Astrocyte (in vitro differentiated cells and primary cell): ENCODE results near the gene ABHD16A. TPM values are rescaled to one million over a fixed set of nuclear protein-coding genes. Genes with fewer than 3 reads are reported as not detected.
"Not testable (repeated sequence)": the region's sequence is repeated elsewhere in the genome, so short reads cannot be mapped to it uniquely, and the experiment has no call there.

Source experiments
- DNase-seq: peaks from one replicate; pipeline ENCODE4 v3.0.0-alpha.2; 2010; ENCODE audit warnings: low read depth
- FAIRE-seq: peaks from 2 replicates; lab custom pipeline; 2011; peaks lifted over from hg19 to GRCh38; lab: Jason Lieb, UNC
- H2AFZ ChIP-seq: 2 replicates; pipeline ENCODE4 v1.6.0; 2012; ENCODE audit warnings: low read depth, low read length, inconsistent platforms
- H3K27ac ChIP-seq: 2 replicates; pipeline ENCODE4 v1.5.1; 2011; ENCODE audit warnings: low read depth, low read length, inconsistent platforms
- H3K27me3 ChIP-seq: 2 replicates; pipeline ENCODE4 v1.6.0; 2011; ENCODE audit warnings: low read length, inconsistent platforms; ENCODE audit not compliant: insufficient read depth
- H3K36me3 ChIP-seq: 2 replicates; pipeline ENCODE4 v1.5.1; 2011; ENCODE audit warnings: low read length, inconsistent platforms; ENCODE audit not compliant: insufficient read depth
- H3K4me1 ChIP-seq: 2 replicates; pipeline ENCODE4 v1.5.1; 2011; ENCODE audit warnings: low read length, inconsistent platforms; ENCODE audit not compliant: insufficient read depth
- H3K4me2 ChIP-seq: 2 replicates; pipeline ENCODE4 v1.6.0; 2012; ENCODE audit warnings: low read length, inconsistent platforms
- H3K4me3 ChIP-seq: 2 replicates; pipeline ENCODE4 v1.5.1; 2011; ENCODE audit warnings: low read depth, mild to moderate bottlenecking, low read length, inconsistent platforms; ENCODE audit not compliant: insufficient read depth
- H3K79me2 ChIP-seq: 2 replicates; pipeline ENCODE4 v1.6.0; 2012; ENCODE audit warnings: mild to moderate bottlenecking, low read length, inconsistent platforms; ENCODE audit not compliant: insufficient read depth
- H3K9ac ChIP-seq: 2 replicates; pipeline ENCODE4 v1.6.0; 2012; ENCODE audit warnings: mild to moderate bottlenecking, low read length, inconsistent platforms
- H3K9me3 ChIP-seq: 2 replicates; pipeline ENCODE4 v1.5.1; 2012; ENCODE audit warnings: low read depth, mild to moderate bottlenecking, low read length, inconsistent platforms; ENCODE audit not compliant: insufficient read depth
- H4K20me1 ChIP-seq: 2 replicates; pipeline ENCODE4 v1.6.0; 2012; ENCODE audit warnings: low read length, inconsistent platforms; ENCODE audit not compliant: insufficient read depth
- H3K27ac Mint-ChIP-seq: one replicate; pipeline ENCODE4 v1.8.0; 2021; ENCODE audit warnings: mild to moderate bottlenecking, mixed read lengths; ENCODE audit not compliant: unreplicated experiment
- H3K27me3 Mint-ChIP-seq: one replicate; pipeline ENCODE4 v1.8.0; 2021; ENCODE audit warnings: low read depth, mixed read lengths; ENCODE audit not compliant: unreplicated experiment
- H3K36me3 Mint-ChIP-seq: one replicate; pipeline ENCODE4 v1.8.0; 2021; ENCODE audit warnings: low read depth, mixed read lengths; ENCODE audit not compliant: unreplicated experiment
- H3K4me1 Mint-ChIP-seq: one replicate; pipeline ENCODE4 v1.8.0; 2021; ENCODE audit warnings: low read depth, mixed read lengths; ENCODE audit not compliant: unreplicated experiment
- H3K4me3 Mint-ChIP-seq: one replicate; pipeline ENCODE4 v1.8.0; 2021; ENCODE audit warnings: mild to moderate bottlenecking, moderate library complexity, mixed read lengths; ENCODE audit not compliant: unreplicated experiment
- H3K9me3 Mint-ChIP-seq: one replicate; pipeline ENCODE4 v1.8.0; 2021; ENCODE audit warnings: mild to moderate bottlenecking, mixed read lengths; ENCODE audit not compliant: unreplicated experiment
- EZH2 ChIP-seq: IDR thresholded peaks from 2 replicates; pipeline ENCODE4 v1.6.1; 2012; ENCODE audit warnings: mild to moderate bottlenecking, low read length, inconsistent platforms; ENCODE audit not compliant: insufficient read depth
- total RNA-seq: library from RNA; stranded (reverse); gene quantifications from 2 replicates; pipeline ENCODE4 v1.2.1, GENCODE V29; 2021
- TF ChIP-seq, protein P1 (sequence below): IDR thresholded peaks from 2 replicates; pipeline ENCODE4 v1.5.1; 2011; ENCODE audit warnings: low read depth, mild to moderate bottlenecking, inconsistent platforms, low read length, moderate library complexity; ENCODE audit not compliant: insufficient read depth

Gene ABHD16A
- total RNA-seq, 1 donor from 2014 or later = 38.3 TPM

DNA sequence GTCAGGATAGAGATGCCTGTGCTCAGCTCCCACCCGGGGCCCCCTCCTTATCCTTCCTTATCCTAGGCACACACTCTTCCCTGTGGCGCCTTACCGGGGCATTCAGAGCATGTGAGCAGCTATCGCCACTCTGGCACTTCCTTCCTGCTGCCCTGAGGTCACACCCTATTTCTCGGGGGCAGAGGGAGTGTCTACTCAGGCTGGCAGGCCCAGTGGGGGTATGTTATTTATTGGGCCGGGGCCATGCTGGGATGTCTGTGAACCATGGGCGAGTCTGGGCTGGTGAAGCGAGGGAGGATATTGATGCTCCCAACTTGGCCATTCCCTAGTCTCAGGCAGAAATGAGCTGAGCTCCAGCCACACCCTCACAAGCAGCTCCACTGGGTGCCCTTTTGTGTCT lies 8.1 kb upstream of the ABHD16A start:
- Mint-ChIP-seq H3K4me1 (peaks cover 6% of the 10 kb centered on the region), H3K4me3 (no peak overlapping the region), H3K36me3 (peaks cover 2% of the 10 kb centered on the region), H3K27me3 (peaks cover 20% of the 10 kb centered on the region), H3K9me3 (no peaks in the 10 kb centered on the region), H3K27ac (no peak overlapping the region)
- H2AFZ ChIP-seq = no peak overlapping the region
- TF ChIP-seq EZH2 = no peak
- TF ChIP-seq, protein P1, sequence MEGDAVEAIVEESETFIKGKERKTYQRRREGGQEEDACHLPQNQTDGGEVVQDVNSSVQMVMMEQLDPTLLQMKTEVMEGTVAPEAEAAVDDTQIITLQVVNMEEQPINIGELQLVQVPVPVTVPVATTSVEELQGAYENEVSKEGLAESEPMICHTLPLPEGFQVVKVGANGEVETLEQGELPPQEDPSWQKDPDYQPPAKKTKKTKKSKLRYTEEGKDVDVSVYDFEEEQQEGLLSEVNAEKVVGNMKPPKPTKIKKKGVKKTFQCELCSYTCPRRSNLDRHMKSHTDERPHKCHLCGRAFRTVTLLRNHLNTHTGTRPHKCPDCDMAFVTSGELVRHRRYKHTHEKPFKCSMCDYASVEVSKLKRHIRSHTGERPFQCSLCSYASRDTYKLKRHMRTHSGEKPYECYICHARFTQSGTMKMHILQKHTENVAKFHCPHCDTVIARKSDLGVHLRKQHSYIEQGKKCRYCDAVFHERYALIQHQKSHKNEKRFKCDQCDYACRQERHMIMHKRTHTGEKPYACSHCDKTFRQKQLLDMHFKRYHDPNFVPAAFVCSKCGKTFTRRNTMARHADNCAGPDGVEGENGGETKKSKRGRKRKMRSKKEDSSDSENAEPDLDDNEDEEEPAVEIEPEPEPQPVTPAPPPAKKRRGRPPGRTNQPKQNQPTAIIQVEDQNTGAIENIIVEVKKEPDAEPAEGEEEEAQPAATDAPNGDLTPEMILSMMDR = no peak
- H3K79me2 ChIP-seq = no peaks in the 10 kb centered on the region
- no peaks in the 10 kb centered on the region for H3K36me3 ChIP-seq
- no peak overlapping the region for H3K27ac ChIP-seq
- no peaks in the 10 kb centered on the region for H4K20me1 ChIP-seq
- peaks cover 2% of the 10 kb centered on the region for H3K27me3 ChIP-seq
- DNase-seq (no peak), FAIRE-seq (no peak)
- no peak overlapping the region for H3K4me2 ChIP-seq
- H3K9ac ChIP-seq = no peak overlapping the region
- no peaks in the 10 kb centered on the region for H3K9me3 ChIP-seq
- no peaks in the 10 kb centered on the region for H3K4me1 ChIP-seq
- no peak overlapping the region for H3K4me3 ChIP-seq

DNA sequence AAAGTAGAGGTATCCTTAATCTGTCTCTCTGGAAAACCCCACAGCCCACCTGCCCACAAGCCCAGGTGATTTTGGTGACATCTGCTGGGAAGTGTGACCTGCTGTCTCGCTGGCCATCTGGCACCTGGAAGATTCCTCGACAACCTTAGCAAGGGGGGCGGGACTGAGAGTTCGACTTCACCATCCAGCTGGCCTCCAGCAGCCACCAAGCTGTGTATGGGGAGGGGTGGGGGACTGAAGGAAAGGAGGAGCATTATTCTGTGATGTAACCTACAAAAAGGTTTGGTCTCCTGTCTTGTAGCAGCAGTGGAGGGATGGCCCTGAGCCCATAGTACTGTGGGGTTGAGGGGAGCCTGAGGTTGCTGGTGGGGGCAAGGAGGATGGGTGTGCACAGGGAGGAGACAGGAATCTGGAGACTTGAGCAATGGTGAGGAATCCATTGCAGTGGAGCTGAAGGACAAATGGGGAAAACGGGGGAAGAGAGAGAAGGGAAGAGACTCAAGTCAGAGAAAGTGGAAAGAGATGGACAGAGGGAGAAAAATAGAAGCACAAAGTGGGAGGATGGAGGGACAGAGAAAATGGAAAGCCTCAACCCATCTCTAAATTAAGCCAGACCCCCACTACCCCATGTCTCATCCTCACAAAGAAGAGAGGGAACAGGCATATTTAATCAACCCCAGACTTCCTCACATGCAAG lies 7.5 kb upstream of the ABHD16A start:
- Histone ChIP-seq H3K4me2 (no peak overlapping the region), H4K20me1 (no peaks in the 10 kb centered on the region), H3K36me3 (no peaks in the 10 kb centered on the region), H3K27ac (no peak overlapping the region), H3K27me3 (peaks cover 2% of the 10 kb centered on the region), H3K4me1 (no peaks in the 10 kb centered on the region), H3K4me3 (no peak overlapping the region), H3K79me2 (no peaks in the 10 kb centered on the region), H3K9me3 (no peaks in the 10 kb centered on the region), H3K9ac (no peak overlapping the region), H2AFZ (no peak overlapping the region)
- H3K4me3 Mint-ChIP-seq = no peak overlapping the region
- no peak for TF ChIP-seq EZH2
- TF ChIP-seq, protein P1 = no peak
- H3K9me3 Mint-ChIP-seq = no peaks in the 10 kb centered on the region
- peaks cover 20% of the 10 kb centered on the region for H3K27me3 Mint-ChIP-seq
- H3K4me1 Mint-ChIP-seq = peaks cover 6% of the 10 kb centered on the region
- no peak for FAIRE-seq
- no peak for DNase-seq
- H3K36me3 Mint-ChIP-seq = peaks cover 2% of the 10 kb centered on the region
- no peak overlapping the region for H3K27ac Mint-ChIP-seq

DNA sequence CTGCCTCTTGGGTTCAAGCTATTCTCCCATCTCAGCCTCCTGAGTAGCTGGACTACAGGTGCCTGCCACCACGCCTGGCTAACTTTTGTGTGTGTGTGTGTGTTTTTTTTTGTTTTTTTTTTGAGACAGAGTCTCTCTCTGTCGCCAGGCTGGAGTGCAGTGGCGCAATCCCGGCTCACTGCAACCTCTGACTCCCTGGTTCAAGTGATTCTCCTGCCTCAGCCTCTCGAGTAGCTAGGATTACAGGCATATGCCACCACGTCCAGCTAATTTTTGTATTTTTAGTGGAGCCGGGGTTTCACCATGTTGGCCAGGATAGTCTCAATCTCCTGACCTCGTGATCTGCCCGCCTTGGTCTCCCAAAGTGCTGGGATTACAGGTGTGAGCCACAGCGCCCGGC lies 6.0 kb upstream of the ABHD16A start:
- not testable (repeated sequence) for H3K4me2 ChIP-seq, H3K27ac Mint-ChIP-seq
- H3K27me3 Mint-ChIP-seq = peaks cover 20% of the 10 kb centered on the region

More for the DNA sequence above, 6.0 kb upstream of the ABHD16A start:
- not testable (repeated sequence) for H3K9ac ChIP-seq, H4K20me1 ChIP-seq, H3K4me3 ChIP-seq, FAIRE-seq, H3K36me3 ChIP-seq, H3K9me3 ChIP-seq, H3K4me1 ChIP-seq, H2AFZ ChIP-seq, H3K4me1 Mint-ChIP-seq, H3K36me3 Mint-ChIP-seq, H3K79me2 ChIP-seq, H3K27ac ChIP-seq, DNase-seq, H3K4me3 Mint-ChIP-seq, H3K9me3 Mint-ChIP-seq, H3K27me3 ChIP-seq
